Stomach (tissue), 9 donors: ENCODE results near the gene RAD54L. TPM values are rescaled to one million over a fixed set of nuclear protein-coding genes. Genes with fewer than 3 reads are reported as not detected.
"Not testable (repeated sequence)": the region's sequence is repeated elsewhere in the genome, so short reads cannot be mapped to it uniquely, and the experiment has no call there.

ENCODE experiments used
- DNase-seq, 2 donors: peaks; one replicate each; pipeline versions ENCODE4 v3.0.0 to v3.0.0-alpha.2; 2013 to 2019
- H3K27ac ChIP-seq, 5 donors: fragments of 200-600 bp in 4 of 5; sonication (generic) in 4 of 5; one replicate each; pipeline ENCODE4 v1.5.1; 2013 to 2019; ENCODE audit warnings: mild to moderate bottlenecking in 1 of 5, moderate library complexity in 1 of 5
- H3K27me3 ChIP-seq, 3 donors: fragments of 200-600 bp; sonication (generic); one replicate each; pipeline ENCODE4 v1.5.1; 2017 to 2019; ENCODE audit warnings: mixed run types in 1 of 3
- H3K36me3 ChIP-seq, 4 donors: fragments of 200-600 bp; sonication (generic); 1 replicate in 3 of 4; 2 replicates in 1 of 4; pipeline ENCODE4 v1.5.1; 2016 to 2019
- H3K4me1 ChIP-seq, 4 donors: fragments of 200-600 bp; sonication (generic); one replicate each; pipeline ENCODE4 v1.5.1; 2016 to 2019
- H3K4me3 ChIP-seq, 4 donors: fragments of 200-600 bp; sonication (generic) in 3 of 4; one replicate each; pipeline ENCODE4 v1.5.1; 2016 to 2019; ENCODE audit warnings: mild to moderate bottlenecking in 1 of 4
- H3K9me3 ChIP-seq, 4 donors: fragments of 200-600 bp; sonication (generic); one replicate each; pipeline ENCODE4 v1.5.1; 2016 to 2019
- EP300 ChIP-seq: sonication (generic); formaldehyde crosslinking; IDR thresholded peaks from one replicate; pipeline ENCODE4 v1.6.1; 2017; ENCODE audit warnings: antibody characterized with exemption
- POLR2A ChIP-seq, 4 donors: fragments of 450-650 bp; IDR thresholded peaks; one replicate each; pipeline ENCODE4 v1.6.1; 2016; ENCODE audit warnings: antibody characterized with exemption in 4 of 4, control low read depth in 2 of 4, mild to moderate bottlenecking in 1 of 4, moderate library complexity in 1 of 4
- POLR2AphosphoS5 ChIP-seq, 3 donors: sonication (generic); formaldehyde crosslinking; IDR thresholded peaks; one replicate each; pipeline ENCODE4 v1.6.1; 2016; ENCODE audit warnings: antibody characterized with exemption in 3 of 3
- WGBS, 5 donors: extraction: QIAGEN DNeasy Blood & Tissue Kit in 3 of 5; methylation state at CpG; one replicate each; pipeline versions ENCODE4 v1.1.5 to v1.1.7; 2013 to 2018; 5-methylcytosine and 5-hydroxymethylcytosine counted together
- intact Hi-C: fragments of 100-400 bp; cut with DNase I; formaldehyde crosslinking; loops from one replicate; pipeline ENCODE4 v1.15.1; 2023; ENCODE audit warnings: low total_unique reads
- polyA plus RNA-seq, 3 donors: library from polyadenylated mRNA; stranded (reverse); fragments of 200-250 nt; gene quantifications; one replicate each; pipeline ENCODE4 v1.2.3, GENCODE V29; 2013
- total RNA-seq, 5 donors: library from RNA; depleted of rRNA; stranded (reverse); fragments of >200 nt; gene quantifications; one replicate each; pipeline versions ENCODE4 v1.1.0 to v1.2.3, GENCODE V29; 2014 to 2016
- TF ChIP-seq, protein P1 (sequence below), 7 experiments: fragments of 450-650 bp in 4 of 7; fragments of 200-600 bp in 3 of 7; sonication (generic) in 3 of 7; IDR thresholded peaks; one replicate each; pipeline ENCODE4 v1.5.1; 2016 to 2019; ENCODE audit warnings: antibody characterized with exemption in 7 of 7, control low read depth in 2 of 7, mild to moderate bottlenecking in 1 of 7
- donor health status: healthy with polysubstance abuse.
- donor health status: Bipolar disorder and iron deficiency.
- donor health status: healthy.

Gene RAD54L
- total and polyA plus RNA-seq, 8 donors, result 0.45 to 99.6 (median 3.5) TPM

DNA sequence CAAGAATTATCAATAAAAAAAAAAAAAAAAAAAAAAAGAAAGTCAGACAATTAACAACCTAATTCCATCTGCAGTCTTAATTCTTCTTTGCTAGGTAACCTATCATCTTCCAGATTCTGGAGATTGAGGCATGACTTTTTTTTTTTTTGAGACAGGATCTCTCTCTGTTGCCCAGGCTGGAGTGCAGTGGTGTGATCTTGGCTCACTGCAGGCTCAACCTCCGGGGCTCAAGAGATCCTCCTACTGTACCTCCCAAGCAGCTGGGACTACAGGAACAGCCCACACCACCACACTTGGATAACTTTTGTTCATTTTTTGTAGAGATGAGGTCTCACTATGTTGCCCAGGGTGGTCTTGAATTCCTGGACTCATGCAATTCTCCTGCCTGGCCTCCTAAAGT lies 4.6 kb upstream of the RAD54L start:
- H3K27me3 ChIP-seq, result no peaks in the 10 kb centered on the region
- no peaks in the 10 kb centered on the region for H3K36me3 ChIP-seq
- H3K27ac ChIP-seq, result no peak overlapping the region
- no peak for DNase-seq
- intact Hi-C loops, result no loop called here
- TF ChIP-seq, protein P1, sequence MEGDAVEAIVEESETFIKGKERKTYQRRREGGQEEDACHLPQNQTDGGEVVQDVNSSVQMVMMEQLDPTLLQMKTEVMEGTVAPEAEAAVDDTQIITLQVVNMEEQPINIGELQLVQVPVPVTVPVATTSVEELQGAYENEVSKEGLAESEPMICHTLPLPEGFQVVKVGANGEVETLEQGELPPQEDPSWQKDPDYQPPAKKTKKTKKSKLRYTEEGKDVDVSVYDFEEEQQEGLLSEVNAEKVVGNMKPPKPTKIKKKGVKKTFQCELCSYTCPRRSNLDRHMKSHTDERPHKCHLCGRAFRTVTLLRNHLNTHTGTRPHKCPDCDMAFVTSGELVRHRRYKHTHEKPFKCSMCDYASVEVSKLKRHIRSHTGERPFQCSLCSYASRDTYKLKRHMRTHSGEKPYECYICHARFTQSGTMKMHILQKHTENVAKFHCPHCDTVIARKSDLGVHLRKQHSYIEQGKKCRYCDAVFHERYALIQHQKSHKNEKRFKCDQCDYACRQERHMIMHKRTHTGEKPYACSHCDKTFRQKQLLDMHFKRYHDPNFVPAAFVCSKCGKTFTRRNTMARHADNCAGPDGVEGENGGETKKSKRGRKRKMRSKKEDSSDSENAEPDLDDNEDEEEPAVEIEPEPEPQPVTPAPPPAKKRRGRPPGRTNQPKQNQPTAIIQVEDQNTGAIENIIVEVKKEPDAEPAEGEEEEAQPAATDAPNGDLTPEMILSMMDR (IDR thresholded peaks at IDR 0.05), result no peak
- TF ChIP-seq POLR2A (IDR thresholded peaks at IDR 0.05) (no peak), EP300 (no peak), POLR2AphosphoS5 (IDR thresholded peaks at IDR 0.05) (no peak)
- H3K9me3 ChIP-seq, result no peaks in the 10 kb centered on the region
- WGBS, 5 donors, result 53 to 74% (median 67%) methylated on average over 1 of the region's 1 CpG
- H3K4me3 ChIP-seq, result no peak overlapping the region
- H3K4me1 ChIP-seq, result peaks cover 3 to 13% (median 12%) of the 10 kb centered on the region in 4 donors

DNA sequence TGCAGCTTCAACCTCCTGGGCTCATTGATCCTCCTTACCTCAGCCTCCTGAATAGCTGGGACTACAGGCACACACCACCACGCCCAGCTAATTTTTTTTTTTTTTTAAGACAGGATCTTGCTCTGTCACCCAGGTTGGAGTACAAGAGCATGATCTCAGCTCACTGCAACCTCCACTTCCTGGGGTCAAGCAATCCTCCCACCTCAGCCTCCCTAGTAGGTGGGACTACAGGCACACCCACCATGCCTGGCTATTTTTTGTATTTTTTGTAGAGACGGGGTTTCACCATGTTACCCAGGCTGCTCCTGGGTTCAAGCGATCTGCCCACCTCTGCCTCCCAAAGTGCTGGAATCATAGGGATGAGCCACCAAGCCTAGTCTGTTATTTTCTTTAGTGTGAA lies 3.7 kb upstream of the RAD54L start:
- H3K27me3 ChIP-seq, H3K9me3 ChIP-seq, DNase-seq, H3K4me3 ChIP-seq, intact Hi-C loops, H3K27ac ChIP-seq, H3K36me3 ChIP-seq: not testable (repeated sequence)
- 84 to 93% (median 90%) methylated on average over 3 of the region's 3 CpGs for WGBS, 5 donors
- peaks cover 6 to 22% (median 17%) of the 10 kb centered on the region in 4 donors for H3K4me1 ChIP-seq

DNA sequence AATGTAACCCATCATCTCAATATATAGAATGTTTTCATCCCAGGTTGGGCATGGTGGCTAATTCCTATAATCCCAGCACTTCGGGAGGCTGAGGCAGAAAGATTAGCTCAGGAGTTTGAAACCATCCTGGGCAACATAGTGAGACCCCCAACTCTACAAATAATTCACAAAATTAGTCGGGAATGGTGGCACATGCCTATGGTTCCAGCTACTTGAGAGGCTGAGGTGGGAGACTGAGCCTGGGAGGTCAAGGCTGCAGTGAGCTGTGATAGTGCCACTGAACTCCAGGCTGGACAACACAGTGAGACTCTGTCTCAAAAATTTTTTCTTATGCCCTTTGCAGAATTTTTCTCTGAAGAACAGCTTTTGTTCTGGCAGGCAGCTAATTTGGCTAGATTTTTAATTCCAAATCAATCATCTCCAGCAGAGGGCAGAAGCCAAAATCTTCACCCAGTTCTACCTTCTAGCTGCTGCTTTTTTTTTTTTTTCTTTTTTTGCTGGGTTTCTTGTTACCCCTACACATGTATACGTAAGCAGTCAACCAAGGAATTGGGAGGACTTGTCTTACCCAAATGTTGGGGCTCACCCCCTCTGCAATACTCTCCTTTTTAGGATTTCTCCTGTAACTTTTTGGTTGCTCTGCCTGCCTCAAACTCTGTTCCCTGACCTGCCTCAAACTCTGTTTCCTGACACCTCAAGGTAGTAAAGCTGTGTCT lies 2.7 kb upstream of the RAD54L start:
- intact Hi-C loops, result no loop called here
- TF ChIP-seq EP300 (no peak), POLR2AphosphoS5 (IDR thresholded peaks at IDR 0.05) (no peak), POLR2A (IDR thresholded peaks at IDR 0.05) (no peak)
- TF ChIP-seq, protein P1 (IDR thresholded peaks at IDR 0.05), result peak in 1 of 7 experiments; percentile 23
- Histone ChIP-seq H3K36me3 (no peaks in the 10 kb centered on the region), H3K27me3 (no peaks in the 10 kb centered on the region), H3K4me1 (peaks cover 6 to 25% (median 17%) of the 10 kb centered on the region in 4 donors), H3K27ac (no peak overlapping the region), H3K9me3 (no peaks in the 10 kb centered on the region), H3K4me3 (no peak overlapping the region)
- WGBS, 5 donors, result 54 to 65% (median 59%) methylated on average over 3 of the region's 3 CpGs
- DNase-seq, result peak in 1 of 2 donors; percentile 33

DNA sequence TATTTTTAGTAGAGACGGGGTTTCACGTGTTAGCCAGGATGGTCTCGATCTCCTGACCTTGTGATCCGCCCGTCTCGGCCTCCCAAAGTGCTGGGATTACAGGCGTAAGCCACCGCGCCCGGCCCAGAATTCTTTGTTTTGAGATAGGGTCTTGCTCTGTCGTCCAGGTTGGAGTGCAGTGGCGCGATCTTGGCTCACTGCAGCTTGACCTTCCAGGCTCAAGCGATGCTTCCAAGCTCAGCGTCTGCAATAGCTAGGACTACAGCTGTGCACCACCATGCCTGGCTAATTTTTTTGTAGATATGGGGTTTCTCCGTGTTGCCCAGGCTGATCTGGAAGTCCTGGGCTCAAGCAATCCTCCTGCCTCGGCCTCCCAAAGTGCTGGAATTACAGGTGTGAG lies 1.4 kb upstream of the RAD54L start:
- H3K27me3 ChIP-seq, intact Hi-C loops, H3K36me3 ChIP-seq, H3K4me3 ChIP-seq, DNase-seq, H3K9me3 ChIP-seq: not testable (repeated sequence)
- Histone ChIP-seq H3K27ac (peak overlapping the region in 2 of 5 donors; percentile 60 to 85), H3K4me1 (peaks cover 6 to 25% (median 17%) of the 10 kb centered on the region in 4 donors)
- WGBS, 5 donors, result 89 to 96% (median 91%) methylated on average over 15 to 17 of the region's 17 CpGs

DNA sequence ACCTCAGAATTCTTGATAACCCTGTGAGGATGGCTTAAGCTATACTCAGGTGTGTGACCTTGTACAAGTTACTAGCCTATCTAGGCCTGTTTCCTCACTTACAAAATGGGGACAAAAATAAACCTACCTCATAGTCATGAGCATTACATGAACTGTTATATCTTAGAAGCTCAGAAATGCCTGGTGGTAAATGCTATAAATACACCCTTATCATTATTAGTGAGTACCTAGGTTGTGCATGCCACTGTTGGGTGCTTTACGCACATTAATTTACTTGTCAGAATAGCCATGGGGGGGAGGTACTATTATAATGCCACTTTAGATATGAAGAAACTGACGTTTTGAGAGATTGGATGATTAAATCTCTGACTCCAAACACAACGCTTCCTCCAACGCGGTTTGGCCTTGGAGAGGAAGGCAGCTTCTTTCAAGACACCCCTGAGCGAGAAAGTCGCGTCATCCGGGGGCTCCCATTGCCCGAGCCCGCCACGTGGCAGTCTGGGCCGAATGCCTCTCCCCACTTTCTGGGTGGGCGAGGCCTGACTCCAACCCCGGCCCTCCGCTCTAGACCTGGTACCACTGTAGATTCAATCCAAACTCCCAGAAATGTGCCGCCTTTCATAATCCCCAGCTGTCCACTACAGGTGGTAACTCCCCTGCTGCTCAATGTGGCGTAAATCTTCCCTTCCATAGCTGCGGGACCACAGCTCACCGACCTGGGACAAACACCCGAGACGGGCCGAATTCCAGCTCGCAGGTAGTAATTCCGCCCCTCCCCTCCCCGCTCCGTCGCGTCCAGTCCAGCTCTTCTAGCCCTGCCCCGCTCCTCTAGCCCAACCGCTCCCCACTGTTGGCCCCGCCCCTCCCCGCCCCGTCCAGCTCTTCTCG lies 771 bp upstream of the RAD54L start:
- TF ChIP-seq POLR2A (IDR thresholded peaks at IDR 0.05) (no peak), EP300 (no peak), POLR2AphosphoS5 (IDR thresholded peaks at IDR 0.05) (peak in 1 of 3 donors; percentile 34)
- TF ChIP-seq, protein P1 (IDR thresholded peaks at IDR 0.05), result no peak
- Histone ChIP-seq H3K36me3 (no peaks in the 10 kb centered on the region), H3K27ac (peak overlapping the region; percentile 33 to 85 (median 82)), H3K27me3 (no peaks in the 10 kb centered on the region), H3K4me1 (peaks cover 6 to 25% (median 17%) of the 10 kb centered on the region in 4 donors), H3K4me3 (peak overlapping the region; percentile 49 to 85 (median 62)), H3K9me3 (no peaks in the 10 kb centered on the region)
- WGBS, 5 donors, result 1 to 4% (median 1%) methylated on average over 33 to 35 of the region's 35 CpGs
- intact Hi-C loops, result no loop called here
- peak in 1 of 2 donors; percentile 86 for DNase-seq
